Neural crest cell (in vitro differentiated cells): ENCODE data around the gene NR1H2. TPM values are rescaled to one million over a fixed set of nuclear protein-coding genes. Genes with fewer than 3 reads are reported as not detected.

Experiments
- DNase-seq: peaks from one replicate; pipeline ENCODE4 v3.0.0; 2021; ENCODE audit warnings: low read depth, mixed read lengths, low spot score
- H3K27ac Mint-ChIP-seq: one replicate; pipeline ENCODE4 v1.8.0; 2021; ENCODE audit warnings: mild to moderate bottlenecking, mixed read lengths; ENCODE audit not compliant: unreplicated experiment
- H3K27me3 Mint-ChIP-seq: 2 replicates; pipeline ENCODE4 v1.8.0; 2021; ENCODE audit warnings: low read depth, mild to moderate bottlenecking, mixed read lengths
- H3K36me3 Mint-ChIP-seq: 2 replicates; pipeline ENCODE4 v1.8.0; 2021; ENCODE audit warnings: low read depth, mild to moderate bottlenecking, mixed read lengths
- H3K4me1 Mint-ChIP-seq: 2 replicates; pipeline ENCODE4 v1.8.0; 2021; ENCODE audit warnings: mixed read lengths
- H3K4me3 Mint-ChIP-seq: one replicate; pipeline ENCODE4 v1.8.0; 2021; ENCODE audit warnings: mild to moderate bottlenecking, mixed read lengths
- H3K9me3 Mint-ChIP-seq: 2 replicates; pipeline ENCODE4 v1.8.0; 2021; ENCODE audit warnings: mixed read lengths
- CTCF ChIP-seq: fragments of 200-600 bp; sonication (generic); conservative IDR thresholded peaks from 2 replicates; pipeline ENCODE4 v1.5.0; 2021; ENCODE audit warnings: antibody characterized with exemption, mild to moderate bottlenecking
- total RNA-seq: library from RNA; stranded (reverse); gene quantifications from 2 replicates; pipeline ENCODE4 v1.2.1, GENCODE V29; 2021

NR1H2 gene
- total RNA-seq, 1 donor from 2014 or later: 22.8 TPM

GRCh38 chr19:50430888-50431342 lies 54.7 kb downstream of the NR1H2 start:
- H3K36me3 Mint-ChIP-seq: no peaks in the 10 kb centered on the region
- H3K27ac Mint-ChIP-seq: no peak overlapping the region
- H3K27me3 Mint-ChIP-seq: peaks cover 47% of the 10 kb centered on the region
- DNase-seq: no peak
- H3K4me3 Mint-ChIP-seq: peak overlapping the region; percentile 93
- no peaks in the 10 kb centered on the region for H3K9me3 Mint-ChIP-seq
- TF ChIP-seq CTCF: no peak
- peaks cover 11% of the 10 kb centered on the region for H3K4me1 Mint-ChIP-seq

GRCh38 chr19:50431343-50432220 lies 55.3 kb downstream of the NR1H2 start:
- Mint-ChIP-seq H3K27me3 (peaks cover 50% of the 10 kb centered on the region), H3K4me1 (peaks cover 11% of the 10 kb centered on the region), H3K36me3 (no peaks in the 10 kb centered on the region), H3K27ac (peak overlapping the region; percentile 51), H3K9me3 (no peaks in the 10 kb centered on the region), H3K4me3 (peak overlapping the region; percentile 93)
- peak; percentile 96 for DNase-seq
- no peak for TF ChIP-seq CTCF

- Mint-ChIP-seq H3K4me1 (peaks cover 11% of the 10 kb centered on the region), H3K36me3 (no peaks in the 10 kb centered on the region), H3K27me3 (peaks cover 56% of the 10 kb centered on the region), H3K4me3 (peak within 1 kb of the TSS; percentile 93), H3K9me3 (no peaks in the 10 kb centered on the region), H3K27ac (peak within 1 kb of the TSS; percentile 51)
- TF ChIP-seq CTCF: no peak
- no peak for DNase-seq
Measured at GRCh38 chr19:50432221-50433028, 56.2 kb downstream of the NR1H2 start, which contains the start of gene MYBPC2. MYBPC2 (plus strand) TSS chr19:50432892; CDS start chr19:50432954, 62 bp downstream.

Other genes starting within 250 kb of the NR1H2 start
- gene IZUMO2, start 213.2 kb upstream of the NR1H2 start, total RNA-seq: not detected in 2 replicates
- gene MYH14, start 172.8 kb upstream of the NR1H2 start, total RNA-seq: 4.0 and 4.7 TPM in 2 replicates
- gene KCNC3, start 47.1 kb upstream of the NR1H2 start, total RNA-seq: 4.0 and 4.2 TPM in 2 replicates
- gene NAPSA, start 10.8 kb upstream of the NR1H2 start, total RNA-seq: 0.96 and 1.0 TPM in 2 replicates
- gene POLD1, start 7.9 kb downstream of the NR1H2 start, total RNA-seq: 151 and 160 TPM in 2 replicates
- gene SPIB, start 42.5 kb downstream of the NR1H2 start, total RNA-seq: not detected in 2 replicates
- gene MYBPC2, start 56.4 kb downstream of the NR1H2 start, total RNA-seq: not detected in 2 replicates
- 125 and 129 TPM in 2 replicates for gene EMC10, start 100.0 kb downstream of the NR1H2 start, total RNA-seq
- 1.1 and 1.3 TPM in 2 replicates for gene GARIN5A, start 100.4 kb downstream of the NR1H2 start, total RNA-seq
- gene JOSD2, start 134.7 kb downstream of the NR1H2 start, total RNA-seq: 10.9 and 13.5 TPM in 2 replicates
- 1.2 TPM in 1 of 2 replicates, not detected in the other for gene ASPDH, start 137.5 kb downstream of the NR1H2 start, total RNA-seq
- 42.5 and 50.2 TPM in 2 replicates for gene LRRC4B, start 192.0 kb downstream of the NR1H2 start, total RNA-seq